Measurements from ENCODE around the gene FMC1.
A peak's percentile ranks its signal among the peaks of the same experiment; 100 is the strongest.
"Not testable (repeated sequence)": the region's sequence is repeated elsewhere in the genome, so short reads cannot be mapped to it uniquely, and the experiment has no call there.

FMC1 gene

GRCh38 chr7:139341058-139341775, at the start of gene FMC1:
TSS of gene FMC1 (plus strand) at chr7:139341337. CDS start at chr7:139341385, 48 bp downstream.
- DNase-seq, result peak; percentile 91

- DNase-seq, result no peak
These were observed 48.3 kb upstream of the FMC1 start for GRCh38 chr7:139292821-139293220.

DNA sequence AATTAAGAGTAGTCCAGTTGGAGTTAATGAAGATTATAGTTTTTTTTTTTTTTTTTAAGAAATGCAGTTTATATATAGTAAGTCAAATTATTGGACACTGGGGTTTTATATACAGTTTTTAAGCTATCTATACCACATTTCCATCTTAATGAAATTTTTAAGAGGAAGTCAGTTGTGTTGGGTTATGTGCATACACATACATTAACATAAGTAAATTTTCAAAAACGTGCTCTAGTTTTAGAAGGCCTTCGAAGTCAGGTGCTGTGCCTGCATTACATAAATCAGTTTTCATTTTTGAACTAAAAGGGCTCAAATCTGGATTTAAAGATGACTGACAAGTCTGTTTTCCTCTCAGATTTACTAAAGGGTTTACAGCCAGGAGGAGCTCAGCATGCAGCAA, 47.6 kb upstream of the FMC1 start:
- DNase-seq, result no peak

- no peak for DNase-seq
These were observed 46.9 kb upstream of the FMC1 start for GRCh38 chr7:139294241-139294640.

GRCh38 chr7:139294951-139295575, 46.1 kb upstream of the FMC1 start:
- no peak for DNase-seq

DNA sequence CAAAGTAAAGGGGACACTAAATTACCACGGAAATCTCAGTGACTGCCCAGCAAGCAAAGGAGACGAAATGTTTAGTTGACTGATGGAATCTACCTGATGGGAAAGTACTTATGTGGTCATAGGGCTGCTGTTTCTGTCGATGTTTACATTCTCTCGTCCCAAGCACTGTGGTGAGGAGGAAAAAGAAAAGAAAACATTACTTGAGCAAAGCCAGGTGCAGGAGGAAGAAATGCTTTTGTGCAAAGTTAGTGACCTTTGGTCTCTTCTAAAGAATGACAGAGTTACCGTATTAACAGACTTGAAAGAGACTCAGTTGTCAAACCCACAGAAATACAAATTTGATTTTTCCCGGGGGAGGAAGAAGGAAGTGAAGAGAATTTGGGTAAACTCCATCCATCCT, 43.3 kb upstream of the FMC1 start:
- DNase-seq, result no peak

DNA sequence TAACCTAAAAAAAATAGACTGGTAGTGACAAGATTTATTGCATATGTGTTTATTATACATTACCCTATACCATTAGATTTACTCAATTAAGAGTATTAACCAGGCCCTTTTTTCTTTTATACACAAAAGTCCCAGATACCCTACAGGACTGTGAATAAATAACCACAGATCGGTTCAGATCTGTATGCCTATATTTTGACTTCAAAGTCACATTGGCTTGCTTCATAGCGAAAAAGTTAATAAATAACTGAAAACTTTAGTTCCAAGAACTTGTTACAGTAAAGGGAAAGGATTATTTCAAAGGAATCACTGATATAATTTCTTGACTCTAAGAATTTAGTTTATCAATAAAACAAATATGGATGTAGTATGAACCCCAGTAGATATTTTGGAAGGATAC, 41.8 kb upstream of the FMC1 start:
- DNase-seq, result no peak

- DNase-seq, result no peak
These were observed 40.7 kb upstream of the FMC1 start for GRCh38 chr7:139300390-139300789.

DNA sequence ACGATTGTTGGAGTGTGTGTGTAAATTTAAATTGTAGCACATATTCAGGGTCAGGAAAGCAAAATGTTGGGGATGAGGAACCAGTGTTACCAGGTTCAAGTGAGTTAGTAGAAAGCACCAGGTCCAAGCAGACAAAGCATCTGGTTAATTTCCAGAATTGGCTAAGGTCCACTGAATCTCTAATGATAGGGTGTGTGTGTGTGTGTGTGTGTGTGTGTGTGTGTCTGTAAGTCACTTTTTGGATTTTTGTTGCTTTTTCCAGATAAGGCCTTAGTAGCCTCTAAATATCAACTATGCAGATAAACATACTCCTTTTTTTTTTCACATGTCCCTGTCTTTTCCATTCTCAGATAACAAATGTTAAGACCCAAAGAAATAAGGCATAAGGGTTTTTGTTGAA, 36.6 kb upstream of the FMC1 start:
- no peak for DNase-seq

DNA sequence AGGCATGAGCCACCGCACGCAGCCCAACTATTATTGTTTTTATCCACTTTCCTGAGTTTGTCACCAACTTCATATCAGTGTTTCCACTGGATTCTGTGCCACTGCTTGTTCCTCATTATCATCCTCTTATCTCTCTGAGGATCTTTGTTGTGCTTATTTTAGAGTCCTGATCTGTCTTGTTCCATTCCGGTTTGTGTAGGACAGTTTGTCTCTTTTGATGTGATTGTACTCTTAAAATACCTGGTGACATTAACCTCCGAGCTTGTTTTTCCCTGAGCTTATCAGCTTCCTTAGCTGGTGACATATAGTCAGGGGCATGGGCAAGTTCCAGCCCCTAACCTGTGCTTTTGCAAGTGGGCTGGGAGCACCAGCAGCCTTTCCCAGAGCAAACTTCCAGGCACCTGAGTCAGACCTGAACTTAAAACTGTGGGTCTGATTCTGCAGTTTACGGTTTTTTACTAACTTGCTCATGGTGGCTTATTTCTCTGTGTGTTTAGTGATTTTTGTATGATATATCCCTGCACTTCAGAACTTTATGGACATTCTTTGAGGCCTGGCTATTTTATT, 23.1 kb upstream of the FMC1 start:
- DNase-seq, result no peak

- no peak for DNase-seq
These were observed 19.9 kb upstream of the FMC1 start for GRCh38 chr7:139321071-139321745.

DNA sequence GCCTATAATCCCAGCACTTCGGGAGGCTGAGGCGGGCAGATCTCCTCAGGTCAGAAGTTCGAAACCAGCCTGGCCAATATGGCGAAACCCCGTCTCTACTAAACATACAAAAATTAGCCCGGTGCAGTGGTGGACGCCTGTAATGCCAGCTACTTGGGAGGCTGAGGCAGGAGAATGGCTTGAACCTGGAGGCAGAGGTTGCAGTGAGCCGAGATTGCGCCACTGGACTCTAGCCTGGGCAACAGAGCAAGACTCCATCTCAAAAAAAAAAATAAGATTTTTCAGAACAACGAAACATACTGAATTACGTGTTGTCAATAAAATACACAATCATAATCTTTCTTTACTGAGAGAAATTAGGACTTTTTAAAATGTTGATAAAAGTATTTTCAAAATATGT, 16.4 kb upstream of the FMC1 start:
- not testable (repeated sequence) for DNase-seq

- peak; percentile 18 for DNase-seq
These were observed 12.8 kb upstream of the FMC1 start for GRCh38 chr7:139328375-139328774.

- DNase-seq, result no peak
These were observed 12.0 kb upstream of the FMC1 start for GRCh38 chr7:139329119-139329518.

DNA sequence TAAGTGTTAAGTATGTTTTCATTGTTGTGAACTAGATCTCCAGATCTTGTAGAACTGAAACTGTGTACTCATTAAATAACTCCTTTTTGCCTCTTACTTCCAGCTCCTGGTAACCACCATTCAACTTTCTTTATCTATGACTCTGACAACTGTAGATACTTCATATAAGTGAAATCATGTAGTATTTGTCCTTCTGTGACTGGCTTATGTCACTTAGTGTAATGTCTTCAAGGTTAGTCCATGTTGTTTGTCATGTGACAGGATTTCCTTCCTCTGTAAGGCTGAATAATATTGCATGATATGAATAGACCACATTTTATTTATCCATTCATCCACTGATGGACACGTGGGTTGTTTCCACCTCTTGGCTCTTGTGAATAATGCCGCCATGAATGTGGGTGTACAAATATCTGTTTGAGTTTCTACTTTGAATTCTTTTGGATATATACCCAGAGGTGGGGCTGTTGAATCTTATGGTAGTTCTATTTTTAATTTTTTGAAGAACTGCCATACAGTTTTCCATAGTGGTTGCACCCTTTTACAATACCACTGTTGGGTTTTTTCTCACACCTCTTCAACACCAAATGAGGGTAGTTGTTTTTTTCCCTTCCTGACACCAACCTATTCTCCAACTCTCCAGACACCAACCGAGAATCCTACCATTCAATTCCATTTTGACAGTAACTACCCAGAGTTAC, 10.7 kb upstream of the FMC1 start:
- no peak for DNase-seq

DNA sequence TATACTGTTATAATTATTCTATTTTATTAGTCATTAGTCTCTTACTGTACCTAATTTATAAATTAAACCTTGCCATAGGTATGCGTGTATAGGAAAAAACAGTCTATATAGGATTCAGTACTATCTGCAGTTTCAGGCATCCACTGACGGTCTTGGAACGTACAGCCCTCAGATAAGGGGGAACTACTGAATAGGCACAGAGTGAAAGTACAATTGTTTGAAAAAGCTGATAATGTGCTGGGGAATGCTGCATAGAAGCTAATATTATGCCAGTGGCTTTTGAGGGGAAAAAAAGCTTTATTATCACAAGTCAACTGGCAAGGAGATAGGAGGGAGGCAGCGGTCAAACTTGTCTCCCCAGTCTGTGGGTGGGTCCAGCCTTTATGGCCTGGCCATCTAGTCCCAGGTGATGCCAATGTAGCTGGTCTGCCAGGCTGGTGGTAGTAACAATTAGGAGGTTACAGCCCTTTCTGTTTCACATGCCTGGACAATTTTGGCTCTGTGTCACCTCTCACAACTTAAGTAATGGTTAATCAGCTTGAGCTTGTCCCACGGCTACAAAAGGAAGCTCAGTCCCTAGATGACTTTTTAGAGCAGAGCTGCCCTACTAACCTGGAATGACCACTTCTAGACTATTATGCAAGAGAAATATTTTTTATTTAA, 8.3 kb upstream of the FMC1 start:
- DNase-seq, result no peak

- DNase-seq, result not testable (repeated sequence)
These were observed 7.7 kb upstream of the FMC1 start for GRCh38 chr7:139333443-139333842.

GRCh38 chr7:139334399-139335150, 6.6 kb upstream of the FMC1 start:
- no peak for DNase-seq

- no peak for DNase-seq
These were observed 2.1 kb upstream of the FMC1 start for GRCh38 chr7:139339025-139339424.

GRCh38 chr7:139339698-139340036, 1.5 kb upstream of the FMC1 start:
- DNase-seq, result no peak

GRCh38 chr7:139340037-139340807, 915 bp upstream of the FMC1 start:
- peak; percentile 98 for DNase-seq

DNA sequence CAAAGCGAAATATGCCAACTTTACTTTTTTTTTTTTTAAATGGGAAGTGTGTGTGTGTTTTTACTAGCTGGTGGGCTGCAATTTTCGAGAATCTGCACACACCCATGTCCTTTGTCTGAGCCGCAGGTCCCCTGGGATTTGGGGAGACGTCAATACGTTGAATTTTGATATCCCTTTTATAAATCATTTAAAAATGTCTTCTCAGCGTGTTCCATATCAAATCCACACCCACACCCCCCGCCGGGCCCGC, 404 bp upstream of the FMC1 start:
- no peak for DNase-seq

All from NCI-H446 treated with DMSO at 0.1 percent for 48 hours (cell line).